HepG2 (cell line): ENCODE data around the gene TPX2. TPM values are rescaled to one million over a fixed set of nuclear protein-coding genes. Genes with fewer than 3 reads are reported as not detected.

Experiments
- BCL3 ChIP-seq: sonication (generic); formaldehyde crosslinking; IDR thresholded peaks from 2 replicates; pipeline ENCODE4 v1.5.1; 2020; ENCODE audit warnings: mild to moderate bottlenecking, missing genetic modification reagents, moderate library complexity
- CTCF ChIP-seq: sonication (generic); formaldehyde crosslinking; IDR thresholded peaks from 2 replicates; pipeline ENCODE4 v1.5.0; 2020; ENCODE audit warnings: mild to moderate bottlenecking, missing genetic modification reagents, moderate library complexity
- ERF ChIP-seq: IDR thresholded peaks from 2 replicates; pipeline ENCODE4 v1.6.1; 2018; ENCODE audit warnings: missing biosample characterization, missing genetic modification reagents
- GLMP ChIP-seq: sonication (generic); formaldehyde crosslinking; IDR thresholded peaks from 2 replicates; pipeline ENCODE4 v1.9.0; 2021; ENCODE audit warnings: missing genetic modification reagents, mild to moderate bottlenecking, borderline replicate concordance
- HNRNPL ChIP-seq: fragments of 200-400 bp; formaldehyde crosslinking; IDR thresholded peaks from 2 replicates; pipeline ENCODE4 v1.6.1; 2017; ENCODE audit warnings: mild to moderate bottlenecking, low read depth, low read length
- ISX ChIP-seq: sonication (generic); formaldehyde crosslinking; conservative IDR thresholded peaks from 2 replicates; pipeline ENCODE4 v1.5.0; 2020; ENCODE audit warnings: missing genetic modification reagents
- KAT7 ChIP-seq: IDR thresholded peaks from 2 replicates; pipeline ENCODE4 v1.6.1; 2018; ENCODE audit warnings: borderline replicate concordance, missing compliant biosample characterization
- MAFG ChIP-seq: sonication (generic); formaldehyde crosslinking; IDR thresholded peaks from 2 replicates; pipeline ENCODE4 v1.5.1; 2020; ENCODE audit warnings: mild to moderate bottlenecking, missing genetic modification reagents
- MED8 ChIP-seq: sonication (generic); formaldehyde crosslinking; IDR thresholded peaks from 2 replicates; pipeline ENCODE4 v1.8.1; 2023; ENCODE audit warnings: mild to moderate bottlenecking, missing genetic modification reagents; ENCODE audit not compliant: insufficient replicate concordance
- MIXL1 ChIP-seq: IDR thresholded peaks from 2 replicates; pipeline ENCODE4 v1.6.1; 2016
- NFKB2 ChIP-seq: sonication (generic); formaldehyde crosslinking; IDR thresholded peaks from 2 replicates; pipeline ENCODE4 v1.4.0; 2020; ENCODE audit warnings: missing genetic modification reagents, borderline replicate concordance
- PRMT3 ChIP-seq: sonication (generic); formaldehyde crosslinking; IDR thresholded peaks from 2 replicates; pipeline ENCODE4 v1.8.1; 2022; ENCODE audit warnings: low read depth, mild to moderate bottlenecking, moderate library complexity, missing genetic modification reagents, borderline replicate concordance
- PTBP1 ChIP-seq: fragments of 200-400 bp; formaldehyde crosslinking; IDR thresholded peaks from 2 replicates; pipeline ENCODE4 v1.6.1; 2018; ENCODE audit warnings: low read length, low read depth; ENCODE audit not compliant: poor library complexity, severe bottlenecking
- TAF15 ChIP-seq: fragments of 200-400 bp; formaldehyde crosslinking; IDR thresholded peaks from one replicate; pipeline ENCODE4 v1.6.1; 2018; ENCODE audit warnings: mild to moderate bottlenecking, low read depth, low read length; ENCODE audit not compliant: poor library complexity, severe bottlenecking
- ZBTB14 ChIP-seq: sonication (generic); formaldehyde crosslinking; IDR thresholded peaks from 2 replicates; pipeline ENCODE4 v1.4.0; 2020; ENCODE audit warnings: missing genetic modification reagents
- ZEB1 ChIP-seq: IDR thresholded peaks from 2 replicates; pipeline ENCODE4 v1.6.1; 2012; ENCODE audit warnings: mild to moderate bottlenecking, low read depth, inconsistent platforms; ENCODE audit not compliant: insufficient replicate concordance
- ZNF138 ChIP-seq: sonication (generic); formaldehyde crosslinking; IDR thresholded peaks from 2 replicates; pipeline ENCODE4 v1.5.0; 2020; ENCODE audit warnings: mild to moderate bottlenecking, low read depth, missing genetic modification reagents
- ZXDC ChIP-seq: sonication (generic); formaldehyde crosslinking; IDR thresholded peaks from 2 replicates; pipeline ENCODE4 v1.5.0; 2020; ENCODE audit warnings: mild to moderate bottlenecking, missing genetic modification reagents
- polyA plus RNA-seq, 8 experiments: library from polyadenylated mRNA; depleted of rRNA in 3 of 8; stranded (reverse) in 7 of 8; unstranded in 1 of 8; fragments of >200 nt; fragmentation: Illumina TruSeq in 4 of 8; extraction: Trizol in 4 of 8; gene quantifications; 2 replicates each; pipeline versions ENCODE4 v1.2.1 to v1.2.3, GENCODE V29; 2011 to 2016; ENCODE audit warnings: low read depth in 4 of 8, missing spikeins in 1 of 8, mixed read lengths in 1 of 8; ENCODE audit not compliant: insufficient read depth in 1 of 8
- total RNA-seq, 5 experiments: library from RNA; depleted of rRNA; stranded (reverse); fragments of >200 nt; fragmentation: Illumina TruSeq; extraction: Trizol; gene quantifications; 2 replicates each; pipeline ENCODE4 v1.2.3, GENCODE V29; 2016; ENCODE audit warnings: low read depth in 1 of 5

The TPX2 gene
- total and polyA plus RNA-seq, 2 of the 13 experiments (the other 11 are each of a cell fraction or from before 2014, with no cell fraction given) = 34.3 to 124 TPM

GRCh38 chr20:31720486-31721407, 18.3 kb upstream of the TPX2 start (continued):
- TF ChIP-seq PTBP1 (no peak), HNRNPL (peak; percentile 91), MED8 (CRISPR knock-in tag) (peak; percentile 95), BCL3 (CRISPR knock-in tag) (peak; percentile 58; the same call in 1 of the 2 replicates), KAT7 (CRISPR knock-in tag) (peak; percentile 87; the same call in 1 of the 2 replicates), ERF (peak; percentile 90), ZXDC (CRISPR knock-in tag) (no peak), ZEB1 (peak; percentile 21), ZBTB14 (peak; percentile 56; the same call in 1 of the 2 replicates), MIXL1 (CRISPR knock-in tag) (peak; percentile 89), ISX (CRISPR knock-in tag) (0 out of 2 replicates have a peak, but pooled peaks have one; percentile 61), GLMP (no peak), CTCF (CRISPR knock-in tag) (peak; percentile 86), MAFG (CRISPR knock-in tag) (no peak), TAF15 (no peak), ZNF138 (CRISPR knock-in tag) (peak; percentile 91), NFKB2 (CRISPR knock-in tag) (peak; percentile 41; the same call in 1 of the 2 replicates), PRMT3 (CRISPR knock-in tag) (peak; percentile 93; the same call in 1 of the 2 replicates)
